ACC112 (cell line): Measurements from ENCODE around the gene PTGR1.
"Not testable (repeated sequence)": the region's sequence is repeated elsewhere in the genome, so short reads cannot be mapped to it uniquely, and the experiment has no call there.

Experiments used
- H2AFZ ChIP-seq: fragments of 200-600 bp; sonication (generic); one replicate; pipeline ENCODE4 v1.6.0; 2017; ENCODE audit warnings: antibody characterized with exemption, low read length; ENCODE audit not compliant: unreplicated experiment
- H3K27ac ChIP-seq: fragments of 200-600 bp; sonication (generic); 2 replicates; pipeline ENCODE4 v1.5.1; 2014; ENCODE audit warnings: low read depth, mild to moderate bottlenecking, antibody characterized with exemption, low read length, moderate library complexity
- H3K27me3 ChIP-seq: fragments of 200-600 bp; sonication (generic); 2 replicates; pipeline ENCODE4 v1.6.1; 2014; ENCODE audit warnings: mild to moderate bottlenecking, antibody characterized with exemption, low read length, moderate library complexity, mixed read lengths; ENCODE audit not compliant: insufficient read depth
- H3K36me3 ChIP-seq: fragments of 200-600 bp; sonication (generic); 2 replicates; pipeline ENCODE4 v1.6.1; 2016; ENCODE audit warnings: mild to moderate bottlenecking, antibody characterized with exemption, low read length, moderate library complexity, mixed read lengths; ENCODE audit not compliant: insufficient read depth
- H3K4me1 ChIP-seq: fragments of 200-600 bp; sonication (generic); one replicate; pipeline ENCODE4 v1.6.1; 2016; ENCODE audit warnings: low read length, mixed read lengths; ENCODE audit not compliant: insufficient read depth, unreplicated experiment, control insufficient read depth
- H3K4me3 ChIP-seq: fragments of 200-600 bp; sonication (generic); 2 replicates; pipeline ENCODE4 v1.5.1; 2014; ENCODE audit warnings: mild to moderate bottlenecking, low read depth, low read length
- H3K79me2 ChIP-seq: fragments of 200-600 bp; sonication (generic); one replicate; pipeline ENCODE4 v1.6.0; 2016; ENCODE audit warnings: low read length; ENCODE audit not compliant: control insufficient read depth, unreplicated experiment, insufficient read depth

Gene PTGR1

DNA sequence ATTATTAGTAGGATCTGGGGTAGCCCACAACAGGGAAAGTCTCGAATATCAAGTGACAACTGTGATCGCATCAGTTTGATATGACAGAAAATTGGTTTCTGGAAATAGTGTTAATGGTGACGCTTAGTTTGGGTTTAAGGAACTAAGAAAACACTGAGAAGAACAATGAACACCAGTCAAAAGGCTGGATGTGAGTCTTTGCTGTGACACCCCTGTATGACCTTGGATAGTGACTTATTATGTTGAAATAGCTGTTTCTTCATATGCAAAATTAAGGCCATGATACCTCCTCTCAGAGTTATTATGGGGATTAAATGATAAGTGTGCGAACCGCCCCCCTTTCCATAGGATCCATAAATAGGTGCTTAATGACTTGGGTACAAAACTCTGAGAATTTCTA, 32.6 kb upstream of the PTGR1 start:
- Histone ChIP-seq H2AFZ (peak overlapping the region; percentile 36), H3K27me3 (no peaks in the 10 kb centered on the region), H3K36me3 (0 out of 2 replicates have a peak, but pooled peaks cover 5% of the 10 kb centered on the region), H3K4me1 (peaks cover 34% of the 10 kb centered on the region), H3K4me3 (peak overlapping the region; percentile 99), H3K27ac (peak overlapping the region; percentile 41; the same call in 1 of the 2 replicates), H3K79me2 (peaks cover 57% of the 10 kb centered on the region)

DNA sequence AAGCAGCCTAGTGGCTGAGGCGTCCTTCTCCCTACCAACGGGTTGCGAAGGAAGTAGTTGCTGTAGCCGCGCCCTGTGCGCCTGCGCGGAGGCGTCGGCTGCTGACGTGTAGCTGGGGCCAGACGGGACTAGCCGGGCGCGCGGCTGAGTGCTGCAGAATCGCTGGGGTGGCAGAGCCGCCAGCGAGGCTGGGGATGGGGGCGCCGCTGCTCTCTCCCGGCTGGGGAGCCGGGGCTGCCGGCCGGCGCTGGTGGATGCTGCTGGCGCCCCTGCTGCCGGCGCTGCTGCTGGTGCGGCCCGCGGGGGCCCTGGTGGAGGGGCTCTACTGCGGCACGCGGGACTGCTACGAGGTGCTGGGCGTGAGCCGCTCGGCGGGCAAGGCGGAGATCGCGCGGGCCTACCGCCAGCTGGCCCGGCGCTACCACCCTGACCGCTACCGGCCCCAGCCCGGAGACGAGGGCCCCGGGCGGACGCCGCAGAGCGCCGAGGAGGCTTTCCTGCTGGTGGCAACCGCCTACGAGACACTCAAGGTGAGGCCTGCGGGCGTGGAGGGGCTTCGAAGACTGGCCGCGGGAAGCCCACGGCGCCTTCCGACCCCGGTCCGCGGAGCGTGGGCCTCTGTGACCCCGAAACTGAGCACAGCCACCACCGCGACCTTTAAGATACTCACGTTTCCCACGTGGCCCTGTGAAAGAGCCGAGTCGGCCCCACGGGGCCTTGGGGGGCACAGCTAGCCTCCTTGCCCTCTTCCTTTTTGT, 31.9 kb upstream of the PTGR1 start, which contains the start of gene DNAJC25:
Gene DNAJC25 (plus strand): TSS at position 121 of the 758 bp plus-strand sequence. CDS start 74 bp downstream, at position 195.
- peaks cover 34% of the 10 kb centered on the region for H3K4me1 ChIP-seq
- H3K27ac ChIP-seq: peak within 1 kb of the TSS; percentile 41; the same call in 1 of the 2 replicates
- H2AFZ ChIP-seq: peak within 1 kb of the TSS; percentile 99
- no peaks in the 10 kb centered on the region for H3K27me3 ChIP-seq
- H3K79me2 ChIP-seq: peaks cover 50% of the 10 kb centered on the region
- H3K4me3 ChIP-seq: peak within 1 kb of the TSS; percentile 99
- no peaks in the 10 kb centered on the region for H3K36me3 ChIP-seq

DNA sequence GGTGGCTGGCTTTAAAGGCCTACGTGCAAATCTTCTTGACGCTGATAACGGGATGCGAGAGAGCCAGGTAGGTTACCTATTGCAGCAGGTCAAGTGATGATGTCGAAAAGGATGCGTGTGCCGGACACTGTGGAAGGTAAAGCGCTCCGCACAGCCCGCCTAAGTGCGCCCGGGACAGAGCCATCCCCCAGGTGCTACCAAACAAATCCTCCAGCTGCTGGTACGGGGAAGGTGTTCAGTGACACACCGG, 31.4 kb upstream of the PTGR1 start:
- peaks cover 47% of the 10 kb centered on the region for H3K79me2 ChIP-seq
- no peaks in the 10 kb centered on the region for H3K27me3 ChIP-seq
- no peak overlapping the region for H3K27ac ChIP-seq
- H3K36me3 ChIP-seq: no peaks in the 10 kb centered on the region
- H3K4me1 ChIP-seq: peaks cover 34% of the 10 kb centered on the region
- H3K4me3 ChIP-seq: peak overlapping the region; percentile 99
- H2AFZ ChIP-seq: peak overlapping the region; percentile 99

DNA sequence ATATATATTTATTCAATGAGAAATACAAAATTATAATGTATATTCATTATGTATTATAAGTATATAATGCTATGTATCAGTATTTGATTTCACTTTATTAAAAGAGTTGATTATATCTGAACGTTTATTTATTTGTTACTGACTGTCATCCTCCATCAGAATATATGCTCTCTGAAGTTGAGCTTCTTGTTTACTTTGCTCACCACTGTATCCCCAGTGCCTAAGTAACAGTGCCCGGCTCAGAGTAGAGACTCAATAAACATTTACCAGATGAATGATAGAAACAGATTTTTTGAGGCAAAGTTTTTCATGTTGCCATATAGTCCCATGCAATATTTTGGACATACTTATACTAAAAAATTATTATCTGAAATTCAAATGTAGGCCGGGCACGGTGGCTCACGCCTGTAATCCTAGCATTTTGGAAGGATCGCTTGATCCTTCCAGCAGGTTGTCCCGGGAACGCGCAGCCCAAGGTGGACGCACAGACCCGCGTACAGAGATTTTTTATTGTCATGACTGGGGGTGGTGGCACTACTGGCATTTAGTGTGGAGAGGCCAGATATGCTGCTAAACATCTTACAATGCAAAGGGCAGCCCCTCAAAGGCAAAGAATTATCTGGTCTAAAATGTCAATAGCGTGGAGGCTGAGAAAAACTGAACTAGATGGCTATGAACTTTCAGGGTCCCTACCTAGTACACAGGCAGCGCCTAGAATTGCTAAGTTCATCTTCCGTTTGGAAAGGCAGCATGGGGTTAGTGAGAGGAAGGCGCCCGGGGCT, 30.9 kb upstream of the PTGR1 start:
- peaks cover 42% of the 10 kb centered on the region for H3K79me2 ChIP-seq
- H3K4me1 ChIP-seq: peaks cover 34% of the 10 kb centered on the region
- no peaks in the 10 kb centered on the region for H3K27me3 ChIP-seq
- H2AFZ ChIP-seq: peak overlapping the region; percentile 99
- H3K27ac ChIP-seq: no peak overlapping the region
- no peaks in the 10 kb centered on the region for H3K36me3 ChIP-seq
- peak overlapping the region; percentile 99 for H3K4me3 ChIP-seq

DNA sequence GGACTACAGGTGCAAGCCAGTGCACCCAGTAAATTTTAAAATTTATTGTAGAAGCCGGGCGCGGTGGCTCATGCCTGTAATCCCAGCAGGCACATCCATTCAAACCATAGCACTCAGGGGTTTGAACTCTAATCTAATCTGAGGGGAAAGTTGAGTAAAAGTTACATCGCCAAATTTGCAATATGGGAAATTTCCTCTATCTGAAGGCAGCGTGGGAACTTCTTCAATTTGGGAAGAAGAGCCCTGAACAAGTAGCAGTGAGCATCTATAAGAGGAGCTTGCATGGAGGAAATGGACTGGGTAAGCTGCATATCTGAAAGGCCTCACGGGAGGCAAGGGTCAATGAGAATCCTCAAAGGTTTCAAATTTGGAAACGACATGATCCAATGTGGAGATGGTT, 29.0 kb upstream of the PTGR1 start:
- Histone ChIP-seq H3K27ac (no peak overlapping the region), H3K36me3 (no peaks in the 10 kb centered on the region), H3K4me3 (no peak overlapping the region), H2AFZ (no peak overlapping the region), H3K4me1 (peaks cover 16% of the 10 kb centered on the region), H3K27me3 (no peaks in the 10 kb centered on the region), H3K79me2 (peaks cover 23% of the 10 kb centered on the region)

DNA sequence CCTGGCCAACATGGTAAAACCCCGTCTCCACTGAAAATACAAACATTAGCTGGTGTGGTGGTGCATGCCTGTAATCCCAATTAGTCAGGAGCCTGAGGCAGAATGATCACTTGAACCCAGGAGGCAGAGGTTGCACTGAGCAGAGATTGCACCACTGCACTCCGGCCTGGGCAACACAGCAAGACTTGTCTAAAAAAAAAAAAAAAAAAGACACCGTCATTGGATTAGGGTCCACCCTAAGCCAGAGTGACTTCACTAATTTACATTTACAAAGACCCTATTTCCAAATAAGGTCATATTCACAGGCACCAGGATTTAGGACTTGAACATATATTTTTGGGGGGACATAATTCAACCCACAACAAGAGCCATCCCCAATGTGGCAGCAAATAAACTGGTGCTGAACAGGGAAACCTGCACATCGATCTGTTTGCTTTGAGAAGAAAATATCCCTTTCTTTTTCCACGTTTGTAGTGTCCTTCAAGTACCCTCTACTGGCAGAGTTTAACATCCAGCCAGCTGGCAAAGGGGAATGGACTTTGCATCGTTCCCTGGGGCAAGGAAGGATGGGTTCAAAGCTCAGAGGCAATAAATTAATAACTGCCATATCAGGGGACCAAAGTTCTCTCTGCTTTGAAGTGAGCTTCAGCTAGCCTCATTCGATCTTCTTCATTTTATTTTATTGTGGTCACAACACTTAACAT, 28.0 kb upstream of the PTGR1 start:
- Histone ChIP-seq H3K27me3 (no peaks in the 10 kb centered on the region), H3K4me1 (peaks cover 15% of the 10 kb centered on the region), H3K36me3 (no peaks in the 10 kb centered on the region), H2AFZ (no peak overlapping the region), H3K4me3 (no peak overlapping the region), H3K27ac (no peak overlapping the region), H3K79me2 (peaks cover 13% of the 10 kb centered on the region)

DNA sequence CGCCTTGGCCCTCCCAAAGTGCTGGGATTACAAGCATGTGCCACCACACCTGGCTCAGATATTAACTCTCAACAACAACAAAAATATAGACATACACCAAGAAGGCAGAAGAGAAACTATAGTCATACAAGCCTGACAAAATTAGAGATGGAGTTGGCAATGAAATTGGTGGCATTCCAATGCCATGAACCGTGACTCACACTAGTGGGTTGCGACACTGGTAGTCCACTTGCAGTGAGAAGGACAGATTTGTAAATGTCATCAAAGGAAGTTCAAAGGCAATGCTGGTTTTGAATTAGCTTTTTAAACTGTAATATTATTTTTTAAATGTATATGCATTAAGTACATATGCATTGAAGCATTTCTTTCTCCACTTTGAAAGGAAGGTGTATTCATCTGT, 23.2 kb upstream of the PTGR1 start:
- H3K4me1 ChIP-seq: peaks cover 21% of the 10 kb centered on the region
- no peaks in the 10 kb centered on the region for H3K36me3 ChIP-seq
- H3K27me3 ChIP-seq: no peaks in the 10 kb centered on the region
- no peaks in the 10 kb centered on the region for H3K79me2 ChIP-seq
- peak overlapping the region; percentile 48 for H3K27ac ChIP-seq
- H3K4me3 ChIP-seq: no peak overlapping the region
- peak overlapping the region; percentile 41 for H2AFZ ChIP-seq

DNA sequence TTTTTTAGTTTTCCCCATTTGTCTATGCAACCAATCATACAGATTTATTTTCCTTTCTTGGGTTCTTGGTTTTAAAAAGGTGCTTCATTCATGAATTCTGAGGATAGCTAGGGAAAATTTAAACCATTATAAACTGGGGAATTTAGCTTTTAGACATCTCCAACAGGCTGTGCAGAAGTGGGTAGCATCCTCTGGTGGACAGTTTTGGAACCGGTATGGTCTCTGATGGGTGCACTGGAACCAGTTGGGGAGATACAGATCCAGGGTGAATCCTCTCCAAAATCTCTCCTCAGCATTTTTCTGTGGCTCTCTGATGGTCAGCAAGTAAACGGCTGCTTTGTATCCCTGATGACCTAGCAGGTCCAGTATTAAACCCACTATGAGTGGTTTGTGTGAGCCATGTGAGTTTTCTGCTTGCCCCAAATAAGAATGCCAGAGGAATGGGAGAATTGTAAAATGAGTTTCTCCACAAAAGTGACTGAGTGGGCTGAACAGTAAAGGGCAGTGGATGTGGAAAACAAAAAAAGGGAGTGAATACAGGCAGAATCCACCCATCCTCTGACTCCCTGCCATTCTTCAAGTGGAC, 22.5 kb upstream of the PTGR1 start:
- Histone ChIP-seq H3K27ac (peak overlapping the region; percentile 48), H3K27me3 (no peaks in the 10 kb centered on the region)

DNA sequence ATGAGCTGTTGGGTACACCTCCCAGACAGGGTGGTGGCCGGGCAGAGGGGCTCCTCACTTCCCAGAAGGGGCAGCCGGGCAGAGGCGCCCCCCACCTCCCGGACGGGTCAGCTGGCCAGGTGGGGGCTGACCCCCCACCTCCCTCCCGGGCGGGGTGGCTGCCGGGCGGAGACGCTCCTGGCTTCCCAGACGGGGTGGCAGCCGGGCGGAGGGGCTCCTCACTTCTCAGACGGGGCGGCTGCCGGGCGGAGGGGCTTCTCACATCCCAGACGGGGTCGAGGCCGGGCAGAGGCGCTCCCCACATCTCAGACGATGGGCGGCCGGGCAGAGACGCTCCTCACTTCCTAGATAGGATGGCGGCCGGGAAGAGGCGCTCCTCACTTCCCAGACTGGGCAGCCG, 17.9 kb upstream of the PTGR1 start:
- not testable (repeated sequence) for H3K27ac ChIP-seq, H2AFZ ChIP-seq, H3K27me3 ChIP-seq, H3K36me3 ChIP-seq, H3K4me3 ChIP-seq, H3K79me2 ChIP-seq
- peaks cover 11% of the 10 kb centered on the region for H3K4me1 ChIP-seq

More for the DNA sequence above, 22.5 kb upstream of the PTGR1 start:
- no peak overlapping the region for H3K4me3 ChIP-seq
- H3K79me2 ChIP-seq: no peaks in the 10 kb centered on the region
- H2AFZ ChIP-seq: no peak overlapping the region
- H3K36me3 ChIP-seq: no peaks in the 10 kb centered on the region
- peaks cover 21% of the 10 kb centered on the region for H3K4me1 ChIP-seq

DNA sequence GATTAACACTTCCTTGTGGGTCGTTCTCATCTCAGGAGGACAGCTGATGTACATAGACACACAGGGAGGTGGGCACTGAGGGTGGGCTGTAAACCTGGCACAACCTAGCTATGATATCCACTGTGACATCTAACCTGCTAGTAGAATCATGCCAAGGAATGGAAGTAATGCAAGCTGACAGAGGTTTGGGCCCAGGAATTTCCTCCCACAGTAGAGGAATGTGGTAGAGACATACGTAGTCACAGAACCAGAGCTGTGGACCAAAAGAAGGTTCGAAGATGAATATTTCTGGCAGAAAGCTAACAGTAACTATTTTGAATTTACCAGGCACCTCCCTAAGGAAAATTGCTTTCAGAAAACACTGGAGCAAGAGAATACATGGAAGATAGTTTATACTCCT, 16.5 kb upstream of the PTGR1 start:
- H3K4me1 ChIP-seq: no peaks in the 10 kb centered on the region
- H3K27ac ChIP-seq: no peak overlapping the region
- no peak overlapping the region for H2AFZ ChIP-seq
- 0 out of 2 replicates have a peak, but pooled peaks cover 4% of the 10 kb centered on the region for H3K27me3 ChIP-seq
- no peaks in the 10 kb centered on the region for H3K79me2 ChIP-seq
- no peak overlapping the region for H3K4me3 ChIP-seq
- H3K36me3 ChIP-seq: no peaks in the 10 kb centered on the region
